ENCODE results near the gene RIIAD1.

DNA sequence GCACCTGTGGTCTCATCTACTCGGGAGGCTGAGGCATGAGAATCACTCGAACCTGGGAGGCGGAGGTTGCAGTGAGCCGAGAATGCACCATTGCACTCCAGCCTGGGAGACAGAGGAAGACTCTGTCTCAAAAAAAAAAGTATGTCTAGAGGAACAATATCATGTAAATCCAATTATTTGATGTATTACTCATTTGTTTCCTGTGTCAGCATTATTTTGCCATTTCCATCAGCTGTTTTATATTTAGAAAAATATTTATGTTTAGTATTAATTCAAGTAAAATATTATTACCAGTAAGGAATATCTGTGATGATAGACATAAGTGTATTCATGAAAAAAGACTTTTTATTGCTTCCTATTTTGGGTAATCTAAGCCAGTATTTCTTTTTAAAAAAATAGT is 56.0 kb downstream of the RIIAD1 start:
- TF ChIP-seq, protein P1, sequence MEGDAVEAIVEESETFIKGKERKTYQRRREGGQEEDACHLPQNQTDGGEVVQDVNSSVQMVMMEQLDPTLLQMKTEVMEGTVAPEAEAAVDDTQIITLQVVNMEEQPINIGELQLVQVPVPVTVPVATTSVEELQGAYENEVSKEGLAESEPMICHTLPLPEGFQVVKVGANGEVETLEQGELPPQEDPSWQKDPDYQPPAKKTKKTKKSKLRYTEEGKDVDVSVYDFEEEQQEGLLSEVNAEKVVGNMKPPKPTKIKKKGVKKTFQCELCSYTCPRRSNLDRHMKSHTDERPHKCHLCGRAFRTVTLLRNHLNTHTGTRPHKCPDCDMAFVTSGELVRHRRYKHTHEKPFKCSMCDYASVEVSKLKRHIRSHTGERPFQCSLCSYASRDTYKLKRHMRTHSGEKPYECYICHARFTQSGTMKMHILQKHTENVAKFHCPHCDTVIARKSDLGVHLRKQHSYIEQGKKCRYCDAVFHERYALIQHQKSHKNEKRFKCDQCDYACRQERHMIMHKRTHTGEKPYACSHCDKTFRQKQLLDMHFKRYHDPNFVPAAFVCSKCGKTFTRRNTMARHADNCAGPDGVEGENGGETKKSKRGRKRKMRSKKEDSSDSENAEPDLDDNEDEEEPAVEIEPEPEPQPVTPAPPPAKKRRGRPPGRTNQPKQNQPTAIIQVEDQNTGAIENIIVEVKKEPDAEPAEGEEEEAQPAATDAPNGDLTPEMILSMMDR (IDR thresholded peaks at IDR 0.05; ENCODE audit: insufficient read depth, low read length), result no peak
- no peak for TF ChIP-seq POLR2AphosphoS5 (IDR thresholded peaks at IDR 0.05; ENCODE audit: low read depth)
- no peak for TF ChIP-seq GABPA (IDR thresholded peaks at IDR 0.05; ENCODE audit: low read depth)
- TF ChIP-seq REST (IDR thresholded peaks at IDR 0.05; ENCODE audit: insufficient replicate concordance, low read depth), result no peak

Data from HL-60 (cell line).